ENCODE data around the gene PKHD1. TPM values are rescaled to one million over a fixed set of nuclear protein-coding genes. Genes with fewer than 3 reads are reported as not detected.

The PKHD1 gene
- total RNA-seq, 4 donors from 2014 or later = 0.11 to 0.68 (median 0.42) TPM

DNA sequence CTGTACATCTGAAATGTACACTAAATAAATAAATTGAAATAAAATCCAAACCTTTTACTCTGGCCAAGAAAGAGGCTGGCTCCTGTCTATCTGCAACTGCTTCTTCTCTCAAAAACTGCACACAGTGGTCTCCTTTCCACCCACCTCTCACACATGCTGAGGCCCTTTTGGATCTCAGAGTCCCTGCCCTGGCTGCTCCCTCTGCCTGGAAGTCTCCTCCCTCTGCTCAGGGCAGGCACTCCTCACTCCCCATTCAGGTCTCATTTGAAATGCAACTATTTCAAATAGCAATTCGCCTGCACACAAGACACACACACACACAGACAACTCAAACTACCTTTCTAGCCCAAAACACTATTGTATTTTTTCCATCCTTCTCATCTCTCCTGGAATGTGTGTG lies 348.8 kb downstream of the PKHD1 start:
- WGBS = 73% methylated on average over 1 of the region's 1 CpG
- TF ChIP-seq POLR2AphosphoS5 (IDR thresholded peaks at IDR 0.05) (no peak), POLR2A (IDR thresholded peaks at IDR 0.05) (no peak), EP300 (IDR thresholded peaks at IDR 0.05) (no peak)
- TF ChIP-seq, protein P1, sequence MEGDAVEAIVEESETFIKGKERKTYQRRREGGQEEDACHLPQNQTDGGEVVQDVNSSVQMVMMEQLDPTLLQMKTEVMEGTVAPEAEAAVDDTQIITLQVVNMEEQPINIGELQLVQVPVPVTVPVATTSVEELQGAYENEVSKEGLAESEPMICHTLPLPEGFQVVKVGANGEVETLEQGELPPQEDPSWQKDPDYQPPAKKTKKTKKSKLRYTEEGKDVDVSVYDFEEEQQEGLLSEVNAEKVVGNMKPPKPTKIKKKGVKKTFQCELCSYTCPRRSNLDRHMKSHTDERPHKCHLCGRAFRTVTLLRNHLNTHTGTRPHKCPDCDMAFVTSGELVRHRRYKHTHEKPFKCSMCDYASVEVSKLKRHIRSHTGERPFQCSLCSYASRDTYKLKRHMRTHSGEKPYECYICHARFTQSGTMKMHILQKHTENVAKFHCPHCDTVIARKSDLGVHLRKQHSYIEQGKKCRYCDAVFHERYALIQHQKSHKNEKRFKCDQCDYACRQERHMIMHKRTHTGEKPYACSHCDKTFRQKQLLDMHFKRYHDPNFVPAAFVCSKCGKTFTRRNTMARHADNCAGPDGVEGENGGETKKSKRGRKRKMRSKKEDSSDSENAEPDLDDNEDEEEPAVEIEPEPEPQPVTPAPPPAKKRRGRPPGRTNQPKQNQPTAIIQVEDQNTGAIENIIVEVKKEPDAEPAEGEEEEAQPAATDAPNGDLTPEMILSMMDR (IDR thresholded peaks at IDR 0.05) = no peak
- H3K36me3 ChIP-seq = no peaks in the 10 kb centered on the region
- no peaks in the 10 kb centered on the region for H3K27me3 ChIP-seq
- H3K4me3 ChIP-seq = no peak overlapping the region
- no peak for DNase-seq (ENCODE audit: low spot score in 2 of 2)
- no peak overlapping the region for H3K27ac ChIP-seq
- no peaks in the 10 kb centered on the region for H3K4me1 ChIP-seq
- no peaks in the 10 kb centered on the region for H3K9me3 ChIP-seq

DNA sequence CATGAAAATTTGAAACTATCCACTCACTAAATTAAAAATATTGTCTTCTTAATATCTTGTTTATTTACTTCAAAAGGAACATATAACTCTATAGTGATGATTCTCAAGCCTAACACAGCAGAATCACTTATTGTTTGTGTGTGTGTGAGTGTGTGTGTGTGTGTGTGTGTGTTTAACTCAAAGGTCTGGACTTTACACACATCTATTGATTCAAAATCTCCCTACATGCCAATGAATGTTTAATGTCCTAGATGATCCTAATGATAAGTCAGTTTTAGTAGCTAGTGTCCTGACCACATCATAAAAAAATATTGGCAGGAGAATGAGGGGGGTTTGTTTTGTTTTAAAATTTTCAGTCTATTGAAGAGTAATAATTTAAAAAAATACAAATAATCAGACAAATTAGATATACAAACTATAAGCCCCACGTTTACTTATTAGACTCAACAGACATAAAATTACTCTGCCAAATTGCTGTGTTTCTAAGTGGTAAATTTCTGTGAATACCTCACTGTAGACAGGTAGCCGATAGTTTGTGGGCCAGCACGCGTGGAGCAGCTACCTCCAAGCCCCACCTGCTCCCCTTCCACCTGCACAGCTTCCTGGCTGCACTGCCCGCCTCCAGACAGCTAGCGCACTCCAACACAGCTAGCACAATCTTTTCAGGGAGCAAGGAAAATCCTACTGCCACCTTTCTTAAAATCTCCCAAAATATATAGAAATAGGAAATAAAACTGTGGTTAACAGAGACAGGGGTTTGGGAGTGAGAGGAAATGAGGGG lies 349.6 kb downstream of the PKHD1 start:
- TF ChIP-seq, protein P1 (IDR thresholded peaks at IDR 0.05) = no peak
- no peak for TF ChIP-seq EP300 (IDR thresholded peaks at IDR 0.05)
- TF ChIP-seq POLR2AphosphoS5 (IDR thresholded peaks at IDR 0.05) = no peak
- no peak for TF ChIP-seq POLR2A (IDR thresholded peaks at IDR 0.05)
- Histone ChIP-seq H3K27ac (no peak overlapping the region), H3K4me1 (no peaks in the 10 kb centered on the region), H3K4me3 (no peak overlapping the region), H3K9me3 (no peaks in the 10 kb centered on the region), H3K27me3 (no peaks in the 10 kb centered on the region), H3K36me3 (no peaks in the 10 kb centered on the region)
- DNase-seq (ENCODE audit: low spot score in 2 of 2) = no peak
- WGBS = 91% methylated on average over 6 of the region's 6 CpGs

DNA sequence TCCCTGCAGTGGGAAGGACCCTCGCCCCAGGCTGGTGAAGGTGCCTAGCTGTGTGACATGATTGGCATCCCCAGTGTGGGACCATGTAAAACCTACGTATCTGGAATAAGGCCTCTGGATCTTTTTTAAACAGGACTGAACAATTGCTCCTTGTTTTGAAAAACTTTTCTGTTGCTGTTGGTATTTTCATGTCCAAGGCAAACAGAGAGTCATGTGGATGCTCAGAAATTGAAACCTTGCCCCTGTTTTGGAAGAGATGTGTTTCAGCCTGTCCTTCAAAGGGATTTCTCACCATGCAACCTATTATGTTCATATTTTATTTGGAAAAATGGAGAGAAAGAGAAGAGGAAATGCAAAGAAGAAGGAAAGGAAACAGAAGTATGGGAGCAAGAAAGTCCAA lies 362.3 kb downstream of the PKHD1 start:
- DNase-seq (ENCODE audit: low spot score in 2 of 2) = no peak
- no peak for TF ChIP-seq POLR2AphosphoS5 (IDR thresholded peaks at IDR 0.05)
- TF ChIP-seq, protein P1 (IDR thresholded peaks at IDR 0.05) = no peak
- no peak for TF ChIP-seq POLR2A (IDR thresholded peaks at IDR 0.05)
- no peak for TF ChIP-seq EP300 (IDR thresholded peaks at IDR 0.05)
- Histone ChIP-seq H3K36me3 (no peaks in the 10 kb centered on the region), H3K27ac (no peak overlapping the region), H3K27me3 (no peaks in the 10 kb centered on the region), H3K9me3 (no peaks in the 10 kb centered on the region), H3K4me3 (no peak overlapping the region), H3K4me1 (no peaks in the 10 kb centered on the region)
- WGBS = 70% methylated on average over 2 of the region's 2 CpGs

DNA sequence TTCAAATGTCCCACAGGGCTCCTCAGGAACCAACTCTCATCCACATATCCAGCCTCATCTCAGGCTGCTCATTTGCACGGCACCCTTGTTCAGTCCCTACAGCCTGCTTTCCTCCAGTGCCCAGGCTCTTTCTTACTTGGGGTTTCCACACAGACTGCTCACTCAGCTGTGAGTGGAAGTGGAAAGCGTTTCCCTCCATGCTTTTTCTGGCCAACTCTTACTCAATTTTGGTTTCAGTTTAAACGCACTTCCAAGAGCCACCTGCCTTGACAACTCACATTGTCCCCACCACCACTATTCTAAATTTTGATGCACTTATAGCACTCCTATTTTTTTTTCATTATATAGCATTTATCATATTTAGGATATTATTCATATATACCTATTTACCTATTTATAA lies 367.1 kb downstream of the PKHD1 start:
- Histone ChIP-seq H3K4me3 (no peak overlapping the region), H3K4me1 (no peaks in the 10 kb centered on the region), H3K36me3 (no peaks in the 10 kb centered on the region), H3K9me3 (no peaks in the 10 kb centered on the region), H3K27me3 (no peaks in the 10 kb centered on the region), H3K27ac (no peak overlapping the region)
- 80% methylated on average over 3 of the region's 3 CpGs for WGBS
- TF ChIP-seq POLR2AphosphoS5 (IDR thresholded peaks at IDR 0.05) (no peak), EP300 (IDR thresholded peaks at IDR 0.05) (no peak), POLR2A (IDR thresholded peaks at IDR 0.05) (no peak)
- TF ChIP-seq, protein P1 (IDR thresholded peaks at IDR 0.05) = no peak
- no peak for DNase-seq (ENCODE audit: low spot score in 2 of 2)

DNA sequence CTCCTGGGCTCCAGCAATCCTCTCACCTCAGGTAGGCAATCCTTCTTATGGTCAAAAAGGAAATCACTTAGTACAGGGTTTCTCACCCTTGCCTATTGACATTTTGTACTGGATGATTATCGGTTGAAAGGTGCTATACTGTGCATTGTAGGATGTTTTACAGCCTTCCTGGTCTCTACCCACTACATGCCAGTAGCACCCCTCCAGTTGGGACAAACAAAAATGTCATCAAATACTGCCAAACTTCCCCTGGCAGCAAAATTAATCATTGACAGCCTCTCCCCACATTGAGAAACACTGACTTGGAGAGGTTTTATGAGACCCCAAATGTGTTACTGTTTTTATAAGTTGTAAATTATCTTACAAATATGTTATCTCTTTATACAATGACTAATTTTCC lies 368.1 kb downstream of the PKHD1 start:
- Histone ChIP-seq H3K27ac (no peak overlapping the region), H3K4me1 (no peaks in the 10 kb centered on the region), H3K36me3 (no peaks in the 10 kb centered on the region), H3K4me3 (no peak overlapping the region), H3K9me3 (no peaks in the 10 kb centered on the region), H3K27me3 (no peaks in the 10 kb centered on the region)
- TF ChIP-seq POLR2A (IDR thresholded peaks at IDR 0.05) = no peak
- 75% methylated on average over 1 of the region's 1 CpG for WGBS
- no peak for DNase-seq (ENCODE audit: low spot score in 2 of 2)

All from suprapubic skin (tissue), 4 donors.